Fibroblast of lung (primary cell): ENCODE results near the gene PARP9. TPM values are rescaled to one million over a fixed set of nuclear protein-coding genes. Genes with fewer than 3 reads are reported as not detected.

ENCODE experiments used
- DNase-seq, 2 donors: peaks; one replicate each; pipeline versions ENCODE4 v3.0.0 to v3.0.0-alpha.2; 2010; ENCODE audit warnings: low read depth in 2 of 2
- H2AFZ ChIP-seq: 2 replicates; pipeline ENCODE4 v1.5.1; 2012; ENCODE audit warnings: low read length, control low read depth, inconsistent platforms
- H3K27ac ChIP-seq: 2 replicates; pipeline ENCODE4 v1.5.1; 2011; ENCODE audit warnings: low read length, control low read depth; ENCODE audit not compliant: insufficient read depth
- H3K27me3 ChIP-seq: 2 replicates; pipeline ENCODE4 v1.5.1; 2011; ENCODE audit warnings: mild to moderate bottlenecking, low read length; ENCODE audit not compliant: control insufficient read depth, insufficient read depth
- H3K36me3 ChIP-seq: 2 replicates; pipeline ENCODE4 v1.5.1; 2011; ENCODE audit warnings: low read length; ENCODE audit not compliant: control insufficient read depth, insufficient read depth
- H3K4me1 ChIP-seq: 2 replicates; pipeline ENCODE4 v1.5.1; 2011; ENCODE audit warnings: low read length; ENCODE audit not compliant: control insufficient read depth, insufficient read depth; ENCODE audit errors: extremely low read depth
- H3K4me2 ChIP-seq: 2 replicates; pipeline ENCODE4 v1.5.1; 2011; ENCODE audit warnings: low read length, control low read depth; ENCODE audit not compliant: insufficient read depth; ENCODE audit errors: extremely low read depth
- H3K4me3 ChIP-seq, 4 experiments: fragments of 200-600 bp in 1 of 4; sonication (generic) in 1 of 4; replicated peaks in 1 of 4; 2 replicates each; pipeline ENCODE4 v1.5.1; 2011 to 2016; ENCODE audit warnings: low read length in 4 of 4, low read depth in 3 of 4, mild to moderate bottlenecking in 3 of 4, control low read depth in 2 of 4, inconsistent platforms in 1 of 4, mixed read lengths in 1 of 4; ENCODE audit not compliant: insufficient read depth in 1 of 4; ENCODE audit errors: control extremely low read depth in 1 of 4
- H3K79me2 ChIP-seq: 2 replicates; pipeline ENCODE4 v1.5.1; 2012; ENCODE audit warnings: mild to moderate bottlenecking, low read length, inconsistent platforms; ENCODE audit not compliant: control insufficient read depth, insufficient read depth
- H3K9ac ChIP-seq: 2 replicates; pipeline ENCODE4 v1.5.1; 2011; ENCODE audit warnings: mild to moderate bottlenecking, low read length, control low read depth; ENCODE audit not compliant: insufficient read depth
- H3K9me3 ChIP-seq: 2 replicates; pipeline ENCODE4 v1.5.1; 2012; ENCODE audit warnings: low read depth, low read length; ENCODE audit not compliant: control insufficient read depth, insufficient read depth
- H4K20me1 ChIP-seq: 2 replicates; pipeline ENCODE4 v1.5.1; 2011; ENCODE audit warnings: low read length; ENCODE audit not compliant: control insufficient read depth, insufficient read depth; ENCODE audit errors: extremely low read depth
- EZH2 ChIP-seq: IDR thresholded peaks from 2 replicates; pipeline ENCODE4 v1.5.1; 2012; ENCODE audit warnings: low read length, control low read depth, mild to moderate bottlenecking; ENCODE audit errors: missing control alignments
- polyA plus RNA-seq, 2 donors: library from polyadenylated mRNA; depleted of rRNA in 1 of 2; stranded (reverse) in 1 of 2; unstranded in 1 of 2; fragments of >200 nt; gene quantifications; 2 replicates each; pipeline ENCODE4 v1.2.1, GENCODE V29; 2011 to 2012; ENCODE audit warnings: missing spikeins in 1 of 2
- total RNA-seq: library from RNA; depleted of rRNA; stranded (reverse); fragments of >200 nt; gene quantifications from 2 replicates; pipeline ENCODE4 v1.2.1, GENCODE V29; 2014
- TF ChIP-seq, protein P1 (sequence below), 2 donors: IDR thresholded peaks in 1 of 2; conservative IDR thresholded peaks in 1 of 2; 1 replicate in 1 of 2; 2 replicates in 1 of 2; pipeline ENCODE4 v1.5.1; 2011 to 2012; ENCODE audit warnings: low read length in 2 of 2, control low read depth in 1 of 2, inconsistent platforms in 1 of 2, low read depth in 1 of 2, mild to moderate bottlenecking in 1 of 2

The PARP9 gene
- total and polyA plus RNA-seq, 2 donors (not counting 1 experiment from before 2014, with no cell fraction given) = 50.0 to 56.0 TPM

DNA sequence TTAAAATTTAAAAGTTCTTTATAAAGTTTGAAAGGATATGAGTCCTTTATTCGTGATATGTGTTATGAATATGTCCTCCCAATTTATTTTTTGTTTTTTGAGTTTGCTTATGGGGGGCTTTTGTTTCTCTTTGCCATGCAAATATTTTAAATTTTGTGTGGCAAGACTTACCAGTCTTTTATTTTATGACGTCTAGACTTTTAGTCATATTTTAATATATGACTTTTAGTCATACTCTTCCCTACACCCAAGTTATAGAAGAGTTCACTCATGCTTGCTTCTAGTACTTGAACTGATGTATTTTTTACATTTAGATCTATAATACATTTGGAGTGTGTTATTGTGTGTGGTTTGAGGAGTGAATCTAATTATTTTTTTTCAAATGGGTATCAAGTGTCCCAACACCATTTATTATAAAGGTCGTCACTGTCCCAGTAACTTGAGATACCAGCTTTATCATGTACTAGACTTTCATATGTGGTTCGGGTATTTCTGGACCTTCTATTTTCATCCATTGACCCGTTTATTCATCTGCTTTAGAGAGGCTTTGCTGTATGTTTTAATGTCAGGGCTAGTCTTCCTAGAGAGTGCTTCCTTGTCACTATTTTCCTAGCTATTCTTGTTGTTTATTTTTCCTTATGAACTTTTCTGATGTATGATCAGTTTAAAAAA lies 14.1 kb upstream of the PARP9 start:
- H3K27me3 ChIP-seq = no peaks in the 10 kb centered on the region
- H4K20me1 ChIP-seq = no peaks in the 10 kb centered on the region
- H3K9ac ChIP-seq = no peak overlapping the region
- peak overlapping the region; percentile 3 to 58 (median 40) for H3K4me3 ChIP-seq
- H3K4me1 ChIP-seq = no peaks in the 10 kb centered on the region
- no peaks in the 10 kb centered on the region for H3K79me2 ChIP-seq
- no peak for TF ChIP-seq EZH2
- TF ChIP-seq, protein P1, sequence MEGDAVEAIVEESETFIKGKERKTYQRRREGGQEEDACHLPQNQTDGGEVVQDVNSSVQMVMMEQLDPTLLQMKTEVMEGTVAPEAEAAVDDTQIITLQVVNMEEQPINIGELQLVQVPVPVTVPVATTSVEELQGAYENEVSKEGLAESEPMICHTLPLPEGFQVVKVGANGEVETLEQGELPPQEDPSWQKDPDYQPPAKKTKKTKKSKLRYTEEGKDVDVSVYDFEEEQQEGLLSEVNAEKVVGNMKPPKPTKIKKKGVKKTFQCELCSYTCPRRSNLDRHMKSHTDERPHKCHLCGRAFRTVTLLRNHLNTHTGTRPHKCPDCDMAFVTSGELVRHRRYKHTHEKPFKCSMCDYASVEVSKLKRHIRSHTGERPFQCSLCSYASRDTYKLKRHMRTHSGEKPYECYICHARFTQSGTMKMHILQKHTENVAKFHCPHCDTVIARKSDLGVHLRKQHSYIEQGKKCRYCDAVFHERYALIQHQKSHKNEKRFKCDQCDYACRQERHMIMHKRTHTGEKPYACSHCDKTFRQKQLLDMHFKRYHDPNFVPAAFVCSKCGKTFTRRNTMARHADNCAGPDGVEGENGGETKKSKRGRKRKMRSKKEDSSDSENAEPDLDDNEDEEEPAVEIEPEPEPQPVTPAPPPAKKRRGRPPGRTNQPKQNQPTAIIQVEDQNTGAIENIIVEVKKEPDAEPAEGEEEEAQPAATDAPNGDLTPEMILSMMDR (conservative IDR thresholded peaks at IDR 0.05 in 1 of 2, IDR thresholded peaks at IDR 0.05 in 1 of 2; ENCODE audit: low read depth in 1 of 2, low read length in 2 of 2) = no peak
- H3K27ac ChIP-seq = no peak overlapping the region
- H3K9me3 ChIP-seq = no peaks in the 10 kb centered on the region
- H3K36me3 ChIP-seq = no peaks in the 10 kb centered on the region
- DNase-seq = no peak
- H3K4me2 ChIP-seq = peak overlapping the region; percentile 5
- no peak overlapping the region for H2AFZ ChIP-seq

DNA sequence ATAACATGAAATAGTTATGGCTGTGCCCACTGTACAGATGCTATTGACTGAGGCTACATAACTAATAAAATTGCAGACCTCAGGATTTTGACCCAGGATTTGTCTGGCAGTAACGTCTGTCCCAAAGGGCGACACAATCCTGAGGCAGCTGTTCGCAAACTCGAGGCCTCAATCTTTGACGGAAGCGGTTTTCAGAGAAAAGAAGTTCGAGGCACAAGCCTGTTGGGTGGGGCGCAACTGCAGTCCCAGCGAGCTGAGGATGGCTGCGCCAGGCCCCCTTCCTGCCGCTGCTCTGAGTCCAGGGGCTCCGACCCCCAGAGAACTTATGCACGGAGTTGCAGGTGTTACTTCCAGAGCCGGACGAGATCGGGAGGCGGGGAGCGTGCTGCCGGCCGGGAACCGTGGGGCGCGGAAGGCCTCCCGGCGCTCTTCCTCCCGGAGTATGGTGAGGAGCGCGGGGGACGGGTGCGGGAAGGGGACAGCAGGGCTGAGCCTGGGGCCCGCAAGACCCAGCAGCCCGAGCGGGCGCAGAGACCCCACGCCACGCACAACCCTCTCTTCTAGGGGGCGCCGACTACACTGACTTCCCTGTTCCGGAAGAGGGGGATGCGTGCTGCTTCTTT lies 13.4 kb upstream of the PARP9 start, which contains the start of gene PARP15:
Gene PARP15 (plus strand): TSS at position 242 of the 623 bp plus-strand sequence. CDS start 18 bp downstream, at position 260.
- H3K9ac ChIP-seq = peak within 1 kb of the TSS; percentile 36

More for the DNA sequence above, 13.4 kb upstream of the PARP9 start, which contains the start of gene PARP15:
- Histone ChIP-seq H3K4me2 (peak within 1 kb of the TSS; percentile 59), H3K79me2 (no peaks in the 10 kb centered on the region), H3K4me1 (no peaks in the 10 kb centered on the region), H4K20me1 (no peaks in the 10 kb centered on the region), H3K27ac (no peak within 1 kb of the TSS), H2AFZ (peak within 1 kb of the TSS; percentile 15), H3K36me3 (no peaks in the 10 kb centered on the region), H3K9me3 (no peaks in the 10 kb centered on the region), H3K4me3 (peak within 1 kb of the TSS; percentile 3 to 58 (median 40)), H3K27me3 (no peaks in the 10 kb centered on the region)
- TF ChIP-seq, protein P1 (conservative IDR thresholded peaks at IDR 0.05 in 1 of 2, IDR thresholded peaks at IDR 0.05 in 1 of 2; ENCODE audit: low read depth in 1 of 2, low read length in 2 of 2) = no peak
- TF ChIP-seq EZH2 = no peak
- peak; percentile 14 to 27 for DNase-seq
